HG02938 (cell line): Measurements from ENCODE around the gene C1QTNF3.
"Not testable (repeated sequence)": the region's sequence is repeated elsewhere in the genome, so short reads cannot be mapped to it uniquely, and the experiment has no call there.

Experiments used
- ATAC-seq: cut with Tn5 transposase; IDR thresholded peaks from one replicate; pipeline ENCODE4 v1.9.1; 2021; ENCODE audit warnings: mild to moderate bottlenecking, moderate library complexity; ENCODE audit not compliant: unreplicated experiment

C1QTNF3 gene, protein sequence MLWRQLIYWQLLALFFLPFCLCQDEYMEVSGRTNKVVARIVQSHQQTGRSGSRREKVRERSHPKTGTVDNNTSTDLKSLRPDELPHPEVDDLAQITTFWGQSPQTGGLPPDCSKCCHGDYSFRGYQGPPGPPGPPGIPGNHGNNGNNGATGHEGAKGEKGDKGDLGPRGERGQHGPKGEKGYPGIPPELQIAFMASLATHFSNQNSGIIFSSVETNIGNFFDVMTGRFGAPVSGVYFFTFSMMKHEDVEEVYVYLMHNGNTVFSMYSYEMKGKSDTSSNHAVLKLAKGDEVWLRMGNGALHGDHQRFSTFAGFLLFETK

DNA sequence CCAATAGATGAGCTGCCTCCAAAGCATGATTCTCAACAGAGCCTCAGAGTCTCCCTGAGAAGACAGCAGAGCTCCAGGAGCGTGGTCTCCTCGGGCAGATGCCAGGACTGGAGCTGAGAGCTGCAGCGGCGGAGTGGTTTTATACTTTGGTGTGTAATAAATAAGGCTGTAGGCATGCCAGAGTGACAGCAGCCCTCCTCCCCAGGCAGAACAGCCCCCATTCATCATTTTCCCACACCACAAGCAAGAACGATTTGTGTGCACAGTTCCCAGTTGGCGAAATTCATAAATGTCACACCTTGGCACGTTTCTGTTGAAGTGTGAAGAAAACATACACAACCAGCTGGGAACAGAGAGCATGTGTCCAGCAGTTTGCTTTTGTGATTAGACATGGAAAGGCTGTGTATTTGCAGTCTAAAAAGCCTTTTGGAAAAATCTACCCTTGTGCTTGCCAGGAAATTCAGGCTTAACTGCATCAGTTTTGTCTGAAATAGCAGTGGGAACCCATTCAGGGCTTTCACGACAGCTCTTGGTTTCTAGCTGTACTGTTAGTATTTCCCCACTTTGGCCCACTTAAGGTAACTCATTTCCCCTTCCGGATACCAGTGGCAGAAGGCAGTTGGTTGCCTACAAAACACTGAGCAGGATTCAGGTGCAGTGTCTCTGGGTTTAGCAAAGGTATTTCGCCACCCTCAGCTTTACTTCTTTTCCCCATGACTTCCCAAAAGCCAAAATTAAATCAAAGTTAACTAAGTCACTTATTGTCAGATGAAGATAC lies at the start of gene C1QTNF3:
Gene C1QTNF3, minus strand, starts transcription at position 115 of the 778 bp plus-strand sequence. Its CDS starts 88 bp downstream, at position 27.
- no peak for ATAC-seq

- not testable (repeated sequence) for ATAC-seq
These were observed 48.0 kb upstream of the C1QTNF3 start for GRCh38 chr5:34091039-34091438.

GRCh38 chr5:34089802-34090201 lies 46.8 kb upstream of the C1QTNF3 start:
- not testable (repeated sequence) for ATAC-seq

- ATAC-seq = not testable (repeated sequence)
These were observed 44.7 kb upstream of the C1QTNF3 start for GRCh38 chr5:34087728-34088127.

DNA sequence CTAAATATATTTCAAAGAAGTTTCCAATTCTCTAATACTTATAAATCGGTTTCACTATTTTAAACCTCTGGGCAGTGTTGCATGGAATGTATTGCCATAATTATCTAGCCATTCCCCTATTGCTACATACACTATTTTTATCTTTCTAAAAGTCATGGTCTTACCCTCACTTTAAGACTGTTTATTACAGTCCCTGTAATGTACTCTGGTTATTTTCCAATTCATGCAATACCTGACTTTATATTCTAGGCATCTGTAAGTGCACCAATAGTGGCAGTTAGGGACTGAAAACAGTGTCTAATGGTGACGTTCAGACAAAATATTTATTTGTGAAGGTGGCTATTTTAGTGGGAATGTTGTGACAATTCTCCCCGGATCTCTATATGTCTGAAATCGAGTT lies 40.9 kb upstream of the C1QTNF3 start:
- not testable (repeated sequence) for ATAC-seq

DNA sequence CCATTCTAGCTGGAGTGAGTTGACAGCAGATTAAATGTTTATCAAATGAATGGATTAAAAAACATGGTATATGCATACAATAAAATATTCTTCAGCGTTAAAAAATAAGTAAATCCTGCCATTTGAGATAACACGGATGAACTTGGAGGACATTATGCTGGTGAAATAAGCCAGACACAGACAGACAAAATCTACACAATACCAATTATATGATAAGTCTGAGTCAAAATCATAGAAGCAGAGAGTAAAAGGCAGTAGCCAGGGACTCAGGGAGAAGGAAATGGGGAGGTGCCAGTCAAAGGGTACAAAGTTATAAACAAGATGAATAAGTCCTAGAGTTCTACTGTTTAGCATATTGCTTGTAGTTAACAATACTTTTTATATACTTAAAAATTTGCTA lies 36.5 kb upstream of the C1QTNF3 start:
- ATAC-seq = not testable (repeated sequence)

DNA sequence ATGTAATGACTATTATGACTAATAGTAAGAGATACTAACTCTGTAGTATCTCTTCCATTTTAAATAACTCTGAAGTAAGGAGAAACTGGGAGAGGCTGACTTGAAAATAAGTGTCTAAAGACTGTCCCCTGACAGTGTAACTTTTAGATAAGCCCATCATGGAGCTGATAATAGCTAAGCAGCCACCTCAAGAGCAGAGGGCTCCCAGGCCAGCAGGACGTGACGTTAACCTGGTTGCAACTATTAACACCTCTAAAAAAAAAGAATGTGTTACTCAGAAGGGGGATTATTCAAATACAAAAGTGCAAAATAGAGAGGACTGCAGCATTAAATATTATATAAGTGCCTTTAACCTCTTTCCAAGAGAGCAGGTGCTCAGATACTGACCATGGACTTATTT lies 34.6 kb upstream of the C1QTNF3 start:
- ATAC-seq = not testable (repeated sequence)

GRCh38 chr5:34076719-34077364 lies 33.8 kb upstream of the C1QTNF3 start:
- not testable (repeated sequence) for ATAC-seq

DNA sequence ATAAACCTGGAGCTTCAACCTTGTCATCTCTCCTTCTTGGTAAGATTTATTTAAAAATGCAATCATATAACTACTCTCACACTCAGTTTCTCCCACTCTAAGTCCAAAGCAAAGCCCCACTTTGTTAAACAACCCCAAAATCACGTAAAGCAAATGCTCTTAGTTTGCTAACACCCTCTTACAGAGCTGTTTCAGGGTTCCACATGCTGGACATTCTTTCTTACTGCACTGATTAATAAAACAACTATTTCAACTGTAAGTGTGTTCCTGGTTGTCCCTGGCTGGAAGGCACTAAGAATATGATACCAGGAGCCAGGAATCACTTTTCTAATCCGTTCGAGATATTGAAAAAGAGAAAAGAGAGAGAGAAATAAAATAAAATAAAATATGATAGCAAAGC lies 31.5 kb upstream of the C1QTNF3 start:
- not testable (repeated sequence) for ATAC-seq

- ATAC-seq = not testable (repeated sequence)
These were observed 31.1 kb upstream of the C1QTNF3 start for GRCh38 chr5:34074071-34074470.

GRCh38 chr5:34070626-34071025 lies 27.6 kb upstream of the C1QTNF3 start:
- not testable (repeated sequence) for ATAC-seq

- no peak for ATAC-seq
These were observed 21.6 kb upstream of the C1QTNF3 start for GRCh38 chr5:34064656-34065055.

- ATAC-seq = no peak
These were observed 19.4 kb upstream of the C1QTNF3 start for GRCh38 chr5:34062419-34062818.

DNA sequence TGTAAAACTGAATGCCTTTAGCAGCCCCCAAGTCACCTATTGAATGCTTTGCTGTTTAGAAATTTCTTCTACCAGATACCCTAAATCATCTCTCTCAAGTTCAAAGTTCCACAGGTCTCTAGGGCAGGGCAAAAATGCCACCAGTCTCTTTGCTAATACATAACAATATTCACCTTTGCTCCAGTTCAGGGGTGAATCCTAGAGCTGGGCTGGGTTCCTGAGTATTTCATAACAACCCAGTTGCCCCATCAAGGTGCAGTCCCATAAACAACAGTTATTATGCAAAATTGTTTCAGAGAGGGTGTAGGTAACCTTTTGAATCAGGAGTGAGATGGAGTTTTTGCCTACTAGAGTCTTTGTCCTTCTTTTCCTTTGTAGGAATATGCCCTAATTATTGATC lies 19.0 kb upstream of the C1QTNF3 start:
- no peak for ATAC-seq

GRCh38 chr5:34059977-34060376 lies 17.0 kb upstream of the C1QTNF3 start:
- no peak for ATAC-seq

GRCh38 chr5:34058532-34058931 lies 15.5 kb upstream of the C1QTNF3 start:
- ATAC-seq = no peak

GRCh38 chr5:34057569-34057968 lies 14.6 kb upstream of the C1QTNF3 start:
- no peak for ATAC-seq

GRCh38 chr5:34057118-34057517 lies 14.1 kb upstream of the C1QTNF3 start:
- no peak for ATAC-seq

DNA sequence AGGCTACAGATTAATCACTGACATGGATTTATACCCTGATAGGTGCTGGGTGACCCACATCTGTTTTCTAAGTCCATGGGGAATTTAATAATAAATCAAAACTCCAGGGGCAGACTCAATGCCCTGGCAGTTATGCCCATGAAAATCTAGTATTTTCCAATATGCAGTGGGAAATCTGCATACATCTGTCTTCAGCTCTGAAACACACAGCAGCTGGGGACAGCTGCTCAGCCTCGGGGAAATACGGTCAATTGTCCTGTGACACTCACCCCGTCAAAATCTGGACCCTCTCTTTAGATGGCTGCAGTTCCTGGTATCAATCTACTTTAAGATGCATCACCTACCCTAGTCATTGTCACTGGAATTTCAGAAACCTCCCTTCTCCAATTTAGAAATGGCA lies 12.7 kb upstream of the C1QTNF3 start:
- ATAC-seq = no peak

DNA sequence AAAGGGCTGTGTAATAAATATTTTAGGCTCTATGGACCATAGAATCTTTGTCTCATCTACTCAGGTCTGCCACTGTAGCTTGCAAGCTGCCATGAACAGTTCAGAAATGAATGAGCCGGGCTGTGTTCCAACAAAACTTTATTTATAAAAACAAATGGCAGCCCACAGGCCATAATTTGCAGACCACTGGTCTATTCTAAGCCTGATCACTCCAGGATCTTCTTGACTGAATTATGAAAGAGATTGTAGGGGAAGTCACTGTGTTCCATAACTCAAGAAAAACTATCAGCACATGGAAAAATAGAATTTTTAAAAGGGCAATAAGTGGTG lies 11.4 kb upstream of the C1QTNF3 start:
- no peak for ATAC-seq

DNA sequence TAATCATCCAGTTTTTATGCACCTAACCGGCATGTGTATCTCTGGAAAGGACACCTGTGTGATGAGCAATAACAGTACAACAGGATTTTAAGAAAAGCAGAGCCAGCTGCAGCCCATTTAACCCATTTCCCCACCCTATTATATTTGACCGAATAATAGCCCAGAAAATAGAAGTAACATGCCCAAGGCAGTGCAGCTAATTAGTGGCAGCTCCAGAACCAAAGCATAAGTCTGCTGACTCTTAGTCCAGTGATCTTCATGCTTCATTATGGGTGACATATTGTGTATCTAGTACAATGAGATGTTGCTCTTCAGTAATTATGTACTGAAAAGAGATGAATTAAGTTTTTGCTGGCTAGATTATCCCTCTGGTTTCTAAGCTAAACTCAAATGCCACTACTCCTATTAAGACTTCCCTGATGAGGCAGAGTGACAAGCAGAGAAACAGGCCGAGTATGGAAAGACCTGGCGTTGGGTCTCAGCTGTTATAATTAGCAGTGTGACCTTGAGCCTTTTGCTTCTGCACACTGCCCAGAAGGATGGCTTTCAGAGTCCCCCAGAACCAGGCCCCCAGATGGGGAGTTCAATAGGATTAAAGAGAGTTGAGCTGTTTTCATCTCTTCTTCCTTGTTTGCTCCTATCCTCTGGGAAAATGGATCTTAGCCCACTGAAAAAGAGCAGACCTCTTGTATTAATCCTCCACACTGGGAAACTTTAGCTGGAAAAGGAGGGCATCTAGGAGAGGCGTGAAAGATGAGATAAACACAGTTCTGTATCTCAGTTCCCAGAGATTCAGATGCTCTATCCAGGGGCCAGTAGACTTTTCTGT lies 10.8 kb upstream of the C1QTNF3 start:
- no peak for ATAC-seq
